HFFc6 (cell line): ENCODE results near the gene NNMT. TPM values are rescaled to one million over a fixed set of nuclear protein-coding genes. Genes with fewer than 3 reads are reported as not detected.

ENCODE experiments used
- DNase-seq: peaks from one replicate; pipeline ENCODE4 v3.0.0-alpha.2; 2018
- H3K27ac Mint-ChIP-seq: 2 replicates; pipeline ENCODE4 v1.8.0; 2020; ENCODE audit warnings: mild to moderate bottlenecking, mixed read lengths
- H3K27me3 Mint-ChIP-seq: 2 replicates; pipeline ENCODE4 v1.8.0; 2021; ENCODE audit warnings: mild to moderate bottlenecking, moderate library complexity, mixed read lengths; ENCODE audit not compliant: insufficient read depth
- H3K36me3 Mint-ChIP-seq: 2 replicates; pipeline ENCODE4 v1.8.0; 2021; ENCODE audit warnings: low read depth, mixed read lengths
- H3K4me1 Mint-ChIP-seq: 2 replicates; pipeline ENCODE4 v1.8.0; 2020; ENCODE audit warnings: low read depth, mixed read lengths
- H3K4me3 Mint-ChIP-seq: 2 replicates; pipeline ENCODE4 v1.8.0; 2020; ENCODE audit warnings: mild to moderate bottlenecking, moderate library complexity, mixed read lengths
- H3K9me3 Mint-ChIP-seq: 2 replicates; pipeline ENCODE4 v1.8.0; 2020; ENCODE audit warnings: mild to moderate bottlenecking, mixed read lengths
- CTCF ChIP-seq: fragments of 200-600 bp; sonication (generic); IDR thresholded peaks from 2 replicates; pipeline ENCODE4 v1.5.0; 2021; ENCODE audit warnings: antibody characterized with exemption, mild to moderate bottlenecking
- total RNA-seq, 6 experiments: library from RNA; stranded (reverse); fragmentation: NEBNext Ultra II Directional; extraction: Animal tissue kit (Norgen Biotek cat#: 25700); gene quantifications; 2 replicates in 1 of 6; 3 replicates in 5 of 6; pipeline ENCODE4 v1.2.3, GENCODE V29; 2021

The NNMT gene
- total RNA-seq, 6 experiments from 2014 or later, result 191 to 264 (median 205) TPM

- Mint-ChIP-seq H3K4me3 (no peak overlapping the region; the same call in 1 of the 2 replicates), H3K9me3 (no peaks in the 10 kb centered on the region), H3K27me3 (no peaks in the 10 kb centered on the region), H3K36me3 (no peaks in the 10 kb centered on the region), H3K27ac (peak overlapping the region; percentile 54), H3K4me1 (peaks cover 44% of the 10 kb centered on the region)
- DNase-seq, result peak; percentile 79
- TF ChIP-seq CTCF, result peak; percentile 85
These were observed 52.3 kb downstream of the NNMT start for GRCh38 chr11:114348200-114349191.

GRCh38 chr11:114350022-114350421 is 53.8 kb downstream of the NNMT start:
- no peak for TF ChIP-seq CTCF
- Mint-ChIP-seq H3K27me3 (no peaks in the 10 kb centered on the region), H3K27ac (no peak overlapping the region), H3K9me3 (no peaks in the 10 kb centered on the region), H3K4me1 (peaks cover 54% of the 10 kb centered on the region), H3K4me3 (no peak overlapping the region), H3K36me3 (no peaks in the 10 kb centered on the region)
- no peak for DNase-seq

GRCh38 chr11:114353443-114353842 is 57.2 kb downstream of the NNMT start:
- TF ChIP-seq CTCF, result no peak
- no peaks in the 10 kb centered on the region for H3K9me3 Mint-ChIP-seq
- no peaks in the 10 kb centered on the region for H3K27me3 Mint-ChIP-seq
- no peak overlapping the region for H3K4me3 Mint-ChIP-seq
- DNase-seq, result no peak
- no peaks in the 10 kb centered on the region for H3K36me3 Mint-ChIP-seq
- H3K4me1 Mint-ChIP-seq, result peaks cover 42% of the 10 kb centered on the region
- no peak overlapping the region for H3K27ac Mint-ChIP-seq

GRCh38 chr11:114354076-114354475 is 57.9 kb downstream of the NNMT start:
- peak; percentile 77 for DNase-seq
- TF ChIP-seq CTCF, result no peak
- no peaks in the 10 kb centered on the region for H3K36me3 Mint-ChIP-seq
- peaks cover 42% of the 10 kb centered on the region for H3K4me1 Mint-ChIP-seq
- H3K27me3 Mint-ChIP-seq, result no peaks in the 10 kb centered on the region
- no peak overlapping the region for H3K27ac Mint-ChIP-seq
- H3K9me3 Mint-ChIP-seq, result no peaks in the 10 kb centered on the region
- H3K4me3 Mint-ChIP-seq, result no peak overlapping the region

DNA sequence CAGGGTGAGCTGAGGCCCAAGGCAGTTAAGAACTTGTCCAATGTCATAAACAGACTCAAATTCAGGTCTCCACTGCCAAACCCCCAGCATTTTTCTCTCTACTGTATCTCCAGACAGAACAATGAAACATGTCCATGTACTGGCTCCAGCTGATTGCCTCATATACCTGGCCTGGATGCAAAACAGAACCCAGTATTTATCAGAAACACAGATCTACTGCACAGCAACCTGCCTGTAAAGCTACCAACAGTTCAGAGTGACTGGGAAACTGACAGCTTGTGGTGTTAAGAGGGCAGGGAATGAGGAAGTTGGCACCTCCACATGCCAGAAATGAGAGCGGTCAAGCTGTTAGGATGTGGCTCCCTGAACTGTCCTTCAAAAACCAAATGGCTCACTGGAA is 62.5 kb downstream of the NNMT start:
- DNase-seq, result no peak
- H3K4me3 Mint-ChIP-seq, result no peak overlapping the region
- peaks cover 58% of the 10 kb centered on the region for H3K4me1 Mint-ChIP-seq
- H3K9me3 Mint-ChIP-seq, result no peaks in the 10 kb centered on the region
- TF ChIP-seq CTCF, result no peak
- peak overlapping the region; percentile 75 for H3K27ac Mint-ChIP-seq
- H3K36me3 Mint-ChIP-seq, result peaks cover 8% of the 10 kb centered on the region
- no peaks in the 10 kb centered on the region for H3K27me3 Mint-ChIP-seq
